B cell (primary cell): Measurements from ENCODE around the gene RPL10A. TPM values are rescaled to one million over a fixed set of nuclear protein-coding genes. Genes with fewer than 3 reads are reported as not detected.

Experiments
- ATAC-seq: fragments of 200-7000 bp; cut with Tn5 transposase; one replicate; pipeline ENCODE4 v1.10.0; 2021; ENCODE audit warnings: low read depth, mild to moderate bottlenecking, moderate number of reproducible peaks, moderate library complexity
- CTCF ChIA-PET: fragments of 350-600 bp; sonication (Branson Sonifier 250); formaldehyde crosslinking; loops from one replicate; lab custom pipeline; 2021; ENCODE audit warnings: antibody characterized with exemption, inconsistent platforms; lab: Charles Lee
- POLR2A ChIA-PET: fragments of 350-600 bp; sonication (Branson Sonifier 250); formaldehyde crosslinking; loops from one replicate; lab custom pipeline; 2021; ENCODE audit warnings: antibody characterized with exemption; lab: Charles Lee
- DNase-seq: peaks from one replicate; pipeline ENCODE4 v3.0.0; 2013
- H2AFZ ChIP-seq: 2 replicates; pipeline ENCODE4 v1.6.1; 2012; ENCODE audit warnings: mild to moderate bottlenecking, low read depth, low read length; ENCODE audit not compliant: insufficient read depth, poor library complexity, severe bottlenecking
- H3K27ac ChIP-seq, 2 donors: 1 replicate in 1 of 2; 2 replicates in 1 of 2; pipeline ENCODE4 v1.5.1; 2012 to 2013; ENCODE audit warnings: low read length in 2 of 2, mild to moderate bottlenecking in 2 of 2, moderate library complexity in 1 of 2
- H3K27me3 ChIP-seq, 4 experiments: fragments of 200-600 bp in 1 of 4; sonication (generic) in 1 of 4; replicated peaks in 1 of 4; 1 replicate in 2 of 4; 2 replicates in 2 of 4; pipeline versions ENCODE4 v1.6.1 to v1.7.0; 2013 to 2016; ENCODE audit warnings: low read length in 3 of 4, mild to moderate bottlenecking in 2 of 4, mixed read lengths in 1 of 4, moderate library complexity in 1 of 4; ENCODE audit not compliant: insufficient read depth in 4 of 4, control insufficient read depth in 3 of 4; ENCODE audit errors: control extremely low read depth in 1 of 4
- H3K36me3 ChIP-seq, 2 experiments: replicated peaks in 1 of 2; 1 replicate in 1 of 2; 2 replicates in 1 of 2; pipeline versions ENCODE4 v1.6.1 to v1.7.1; 2013; ENCODE audit warnings: low read length in 1 of 2; ENCODE audit not compliant: insufficient read depth in 2 of 2, control insufficient read depth in 1 of 2; ENCODE audit errors: control extremely low read depth in 1 of 2, extremely low read depth in 1 of 2
- H3K4me1 ChIP-seq, 2 donors: fragments of 200-600 bp in 1 of 2; sonication (generic) in 1 of 2; 1 replicate in 1 of 2; 2 replicates in 1 of 2; pipeline versions ENCODE4 v1.5.1 to v1.6.1; 2013 to 2017; ENCODE audit warnings: low read length in 2 of 2; ENCODE audit not compliant: control insufficient read depth in 2 of 2, insufficient read depth in 2 of 2
- H3K4me2 ChIP-seq: replicated peaks from 2 replicates; pipeline ENCODE3; 2012; ENCODE audit warnings: mild to moderate bottlenecking, low read depth, low read length; ENCODE audit not compliant: poor library complexity, severe bottlenecking
- H3K4me3 ChIP-seq, 5 experiments: fragments of 200-600 bp in 1 of 5; sonication (generic) in 1 of 5; 1 replicate in 3 of 5; 2 replicates in 2 of 5; pipeline versions ENCODE4 v1.5.1 to v1.7.0; 2011 to 2016; ENCODE audit warnings: low read length in 4 of 5, mild to moderate bottlenecking in 4 of 5, low read depth in 2 of 5, control low read depth in 1 of 5, moderate library complexity in 1 of 5; ENCODE audit not compliant: insufficient read depth in 1 of 5; ENCODE audit errors: control extremely low read depth in 1 of 5, extremely low read depth in 1 of 5
- H3K79me2 ChIP-seq: fragments of 200-600 bp; sonication (generic); one replicate; pipeline ENCODE4 v1.6.0; 2016; ENCODE audit warnings: low read length; ENCODE audit not compliant: control insufficient read depth, insufficient read depth
- H3K9ac ChIP-seq: fragments of 200-600 bp; sonication (generic); 2 replicates; pipeline ENCODE4 v1.6.1; 2017; ENCODE audit warnings: mild to moderate bottlenecking, low read length, moderate library complexity
- H3K9me3 ChIP-seq, 3 donors: one replicate each; pipeline versions ENCODE4 v1.6.1 to v1.7.1; 2013; ENCODE audit warnings: low read length in 2 of 3; ENCODE audit not compliant: control insufficient read depth in 2 of 3, insufficient read depth in 1 of 3; ENCODE audit errors: control extremely low read depth in 1 of 3
- H4K20me1 ChIP-seq: 2 replicates; pipeline ENCODE4 v1.6.0; 2012; ENCODE audit warnings: mild to moderate bottlenecking, low read length; ENCODE audit not compliant: insufficient read depth, control insufficient read depth, poor library complexity, severe bottlenecking
- H3K27ac Mint-ChIP-seq: one replicate; pipeline ENCODE4 v1.8.0; 2021; ENCODE audit warnings: mixed read lengths
- H3K27me3 Mint-ChIP-seq: one replicate; pipeline ENCODE4 v1.8.0; 2021; ENCODE audit warnings: mixed read lengths
- H3K4me1 Mint-ChIP-seq: one replicate; pipeline ENCODE4 v1.8.0; 2021; ENCODE audit warnings: mixed read lengths
- H3K4me3 Mint-ChIP-seq: one replicate; pipeline ENCODE4 v1.8.0; 2021; ENCODE audit warnings: mixed read lengths
- H3K9me3 Mint-ChIP-seq: one replicate; pipeline ENCODE4 v1.8.0; 2022; ENCODE audit warnings: mixed read lengths; ENCODE audit not compliant: insufficient read depth
- CTCF ChIP-seq: fragments of 200-600 bp; IDR thresholded peaks from one replicate; pipeline ENCODE4 v1.8.0; 2022; ENCODE audit warnings: antibody characterized with exemption, mild to moderate bottlenecking
- EZH2 ChIP-seq: IDR thresholded peaks from 2 replicates; pipeline ENCODE4 v1.6.1; 2012; ENCODE audit warnings: borderline replicate concordance, low read depth, mild to moderate bottlenecking, moderate library complexity, low read length; ENCODE audit not compliant: insufficient read depth, poor library complexity, severe bottlenecking
- WGBS: methylation state at CpG from one replicate; pipeline ENCODE4 v1.1.5; 2013; ENCODE audit warnings: missing lambda C conversion rate; ENCODE audit not compliant: insufficient coverage; 5-methylcytosine and 5-hydroxymethylcytosine counted together
- intact Hi-C: fragments of 100-400 bp; cut with micrococcal nuclease; formaldehyde crosslinking; loops from one replicate; pipeline ENCODE4 v1.10.0; 2022
- polyA plus RNA-seq: library from polyadenylated mRNA; depleted of rRNA; stranded (reverse); fragments of >200 nt; gene quantifications from 2 replicates; pipeline ENCODE4 v1.2.3, GENCODE V29; 2012
- total RNA-seq, 2 donors: library from RNA; stranded (reverse); fragments of 120-200 nt in 1 of 2; gene quantifications; 1 replicate in 1 of 2; 2 replicates in 1 of 2; pipeline versions ENCODE4 v1.2.3 to v1.2.4, GENCODE V29; 2013 to 2022

Gene RPL10A
- total and polyA plus RNA-seq, 2 donors (not counting 1 experiment from before 2014, with no cell fraction given) = 1,687 to 3,150 TPM

DNA sequence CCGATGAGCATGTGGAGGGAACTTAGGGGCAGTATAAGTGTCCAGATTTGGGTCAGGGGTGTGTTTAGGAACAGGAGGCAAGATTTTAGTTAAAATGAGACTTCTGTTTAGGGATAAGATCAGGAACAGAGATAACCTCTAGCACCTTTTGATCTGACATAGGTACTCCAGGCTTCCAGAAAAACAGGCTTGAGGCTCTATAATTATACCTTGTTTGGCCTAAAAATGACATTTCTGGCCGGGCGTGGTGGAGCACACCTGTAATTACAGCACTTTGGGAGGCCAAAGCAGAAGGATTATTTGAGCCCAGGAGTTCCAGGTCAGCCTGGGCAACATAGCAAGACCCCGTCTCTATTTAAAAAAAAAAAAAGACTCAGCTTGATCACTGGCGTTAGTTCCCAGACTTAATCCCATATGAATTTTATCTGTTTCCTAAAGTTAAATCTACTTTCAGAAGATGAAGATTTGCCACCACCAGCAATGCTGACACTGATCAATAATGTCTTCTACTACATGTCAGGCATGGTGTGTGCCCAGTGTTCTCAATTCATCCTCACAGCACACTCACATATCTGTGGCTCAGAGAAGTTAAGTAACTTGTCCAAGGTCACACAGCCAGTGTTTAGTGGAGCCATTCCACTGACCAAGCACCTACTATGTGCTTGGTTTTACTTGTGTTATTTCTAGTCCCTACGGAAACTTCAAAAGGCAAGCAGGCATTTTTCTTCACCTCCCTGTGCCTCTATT is 50.5 kb downstream of the RPL10A start:
- intact Hi-C loops = no loop called here
- Histone ChIP-seq H2AFZ (no peak overlapping the region), H3K9me3 (peaks cover 0 to 2% (median 0%) of the 10 kb centered on the region in 3 donors), H3K4me1 (peaks cover 3 to 9% of the 10 kb centered on the region in 2 donors), H3K36me3 (no peaks in the 10 kb centered on the region), H3K4me3 (no peak overlapping the region), H3K27me3 (peaks cover 0 to 5% (median 0%) of the 10 kb centered on the region in 4 experiments), H3K4me2 (no peak overlapping the region), H3K79me2 (no peaks in the 10 kb centered on the region), H4K20me1 (no peaks in the 10 kb centered on the region), H3K9ac (no peak overlapping the region), H3K27ac (no peak overlapping the region)
- ChIA-PET POLR2A (no interaction called here), CTCF (interaction anchor here (0.5 to 1.2 kb wide), 2 partner anchors 41 to 218 kb away, joined by 4 read pairs; partner anchors contain the start of gene ARMC12)
- Mint-ChIP-seq H3K27me3 (no peaks in the 10 kb centered on the region), H3K27ac (no peak overlapping the region), H3K9me3 (no peaks in the 10 kb centered on the region), H3K4me3 (no peak overlapping the region), H3K4me1 (peaks cover 9% of the 10 kb centered on the region)
- ATAC-seq (no peak), DNase-seq (no peak)
- TF ChIP-seq EZH2 (no peak), CTCF (no peak)
- WGBS = 95% methylated on average over 5 of the region's 6 CpGs
